Limb (tissue), 2 donors: ENCODE measurements around the gene DIP2A.

ENCODE experiments used
- DNase-seq, 2 donors: peaks; one replicate each; pipeline ENCODE4 v3.0.0-alpha.2; 2016; ENCODE audit errors: extremely low spot score in 2 of 2

The DIP2A gene

DNA sequence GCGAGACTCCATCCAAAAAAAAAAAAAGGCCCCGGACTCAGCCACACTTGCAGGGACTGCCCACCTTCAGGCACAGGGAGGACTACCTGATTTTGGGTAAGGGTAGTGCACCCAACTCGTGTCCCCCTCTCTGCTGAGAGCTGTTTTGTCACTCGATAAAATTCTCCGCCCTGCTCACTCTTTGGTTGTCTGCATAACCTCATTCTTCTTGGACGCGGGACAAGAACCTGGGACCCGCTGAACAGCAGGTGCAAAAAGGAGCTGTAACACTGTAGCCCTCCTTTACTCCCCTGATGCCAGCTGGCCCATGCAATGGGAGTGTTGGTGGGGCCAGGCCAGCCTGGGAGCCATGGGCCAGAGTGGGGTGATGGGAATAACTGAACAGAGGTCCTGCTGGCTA lies 135.6 kb downstream of the DIP2A start:
- DNase-seq = no peak

DNA sequence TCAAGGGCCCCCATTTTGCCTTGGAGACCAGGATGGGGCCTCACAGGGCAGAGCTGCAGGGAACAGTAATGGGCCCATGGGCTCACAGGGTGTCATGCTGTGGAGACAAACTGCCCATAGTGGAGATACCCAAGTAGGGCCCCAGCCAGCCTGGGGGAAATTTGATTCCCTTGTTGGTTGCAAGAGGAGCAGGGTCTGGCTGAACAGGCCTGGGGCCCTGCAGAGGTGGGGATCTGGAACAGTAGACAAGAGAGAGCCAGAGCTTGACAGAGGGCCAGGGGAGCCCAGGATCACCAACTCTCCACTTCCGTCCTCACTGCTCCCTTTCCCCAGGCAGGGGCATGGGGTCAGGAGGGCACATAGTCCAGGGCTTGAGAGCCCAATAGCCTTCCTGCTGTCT lies 137.5 kb downstream of the DIP2A start:
- no peak for DNase-seq

DNA sequence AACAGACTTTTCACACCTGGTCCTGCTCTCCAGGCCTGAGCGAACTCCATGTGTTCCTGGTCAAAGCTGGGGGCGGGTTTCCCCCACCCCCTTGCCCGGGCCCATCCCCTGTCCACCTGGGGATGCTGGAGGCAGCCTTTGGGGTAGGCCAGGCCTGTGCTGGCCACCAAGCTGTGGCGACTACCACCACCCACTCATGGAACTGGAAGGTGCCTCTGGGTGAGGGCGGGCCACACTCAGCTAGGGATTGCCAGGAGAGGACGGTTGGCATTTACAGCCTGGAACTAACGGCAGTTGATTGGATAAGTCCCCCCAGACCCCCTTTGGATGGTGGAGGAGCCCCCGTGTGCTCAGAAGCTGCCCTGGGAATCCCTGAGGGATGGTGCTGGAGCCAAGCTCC lies 138.3 kb downstream of the DIP2A start:
- DNase-seq = no peak

DNA sequence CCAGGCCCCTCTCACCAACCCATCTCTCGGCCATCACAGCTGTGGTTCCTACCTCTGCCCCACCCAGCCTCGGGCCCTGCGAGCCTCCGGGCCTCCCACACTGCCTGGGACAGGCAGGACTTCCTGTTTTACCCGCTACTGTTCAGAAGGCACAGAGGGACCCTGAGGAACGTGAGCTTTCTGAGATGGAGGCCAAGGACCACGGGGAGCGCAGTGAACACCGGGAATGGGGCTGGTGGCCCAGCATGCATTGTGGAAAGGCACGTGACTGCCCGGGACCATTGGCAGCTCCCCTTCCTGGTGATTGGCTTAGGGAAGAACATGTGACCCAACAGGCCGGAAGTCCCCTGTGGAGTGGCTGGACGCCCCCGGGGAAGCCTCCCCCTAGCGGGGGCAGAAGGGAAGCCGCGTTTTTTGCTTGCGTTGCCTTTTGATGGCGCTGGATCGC lies 139.2 kb downstream of the DIP2A start:
- DNase-seq = no peak

DNA sequence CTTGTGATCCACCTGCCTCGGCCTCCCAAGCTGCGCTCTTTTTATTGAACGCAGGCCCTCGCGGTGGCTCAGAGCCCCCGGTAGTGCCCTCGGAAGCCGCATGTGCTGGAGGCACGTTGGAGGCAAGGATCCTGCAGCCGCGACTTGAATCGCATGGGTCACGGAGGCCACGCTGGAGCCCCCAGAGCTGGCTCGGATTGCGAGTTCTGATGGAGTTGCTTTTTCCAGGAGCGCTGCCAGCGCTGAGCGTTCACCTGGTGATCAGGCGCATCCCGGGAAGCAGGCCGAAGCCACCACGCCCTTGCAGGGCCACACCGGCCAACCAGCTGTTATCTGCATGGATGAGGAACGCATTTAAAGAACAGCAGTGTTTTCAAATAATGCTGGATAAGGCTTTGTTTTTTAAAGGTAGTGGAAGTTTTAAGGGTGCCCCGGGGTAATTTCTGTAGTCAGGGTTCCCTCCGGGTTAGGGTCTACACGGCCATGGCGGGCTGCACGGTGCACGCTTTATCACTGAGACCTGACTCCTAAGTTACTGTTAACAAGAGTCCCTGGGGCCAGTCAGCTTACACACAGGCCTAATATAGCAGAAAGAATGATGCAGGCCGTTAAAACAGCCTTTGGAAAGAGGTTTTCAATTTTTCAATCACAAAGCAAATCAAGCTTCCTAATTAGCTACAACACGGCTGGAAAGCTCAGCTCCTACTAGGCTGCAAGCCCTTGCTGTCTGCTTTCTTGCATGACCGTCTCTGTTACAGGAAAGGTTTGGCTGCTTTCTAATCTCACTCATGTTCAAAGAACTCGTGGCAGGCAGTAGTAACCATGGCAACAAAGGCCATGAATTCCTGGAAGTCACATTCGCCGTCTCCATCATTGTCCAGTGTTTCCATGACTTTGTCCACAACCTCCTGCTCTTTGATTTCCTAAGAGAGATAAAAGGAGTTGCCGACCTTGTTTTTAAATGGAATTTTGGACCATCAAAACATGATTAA lies 140.2 kb downstream of the DIP2A start:
- DNase-seq = peak in 1 of 2 donors; percentile 30

DNA sequence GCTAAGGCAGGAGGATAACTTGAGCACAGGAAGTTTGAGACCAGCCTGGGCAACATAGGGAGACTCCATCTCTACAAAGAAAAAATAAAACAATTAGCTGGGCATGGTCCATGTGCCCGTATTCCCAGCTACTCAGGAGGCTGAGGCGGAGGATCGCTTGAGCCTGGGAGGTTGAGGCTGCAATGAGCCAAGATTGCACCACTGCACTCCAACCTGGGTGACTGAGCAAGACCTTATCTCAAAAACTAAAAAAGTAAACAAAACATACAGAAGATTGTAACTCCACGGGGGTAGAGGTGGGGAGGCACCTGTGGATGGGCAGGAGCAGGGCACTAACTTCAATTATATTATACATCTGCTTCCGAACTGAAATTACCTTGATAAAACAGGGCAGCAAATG lies 141.6 kb downstream of the DIP2A start:
- DNase-seq = no peak

DNA sequence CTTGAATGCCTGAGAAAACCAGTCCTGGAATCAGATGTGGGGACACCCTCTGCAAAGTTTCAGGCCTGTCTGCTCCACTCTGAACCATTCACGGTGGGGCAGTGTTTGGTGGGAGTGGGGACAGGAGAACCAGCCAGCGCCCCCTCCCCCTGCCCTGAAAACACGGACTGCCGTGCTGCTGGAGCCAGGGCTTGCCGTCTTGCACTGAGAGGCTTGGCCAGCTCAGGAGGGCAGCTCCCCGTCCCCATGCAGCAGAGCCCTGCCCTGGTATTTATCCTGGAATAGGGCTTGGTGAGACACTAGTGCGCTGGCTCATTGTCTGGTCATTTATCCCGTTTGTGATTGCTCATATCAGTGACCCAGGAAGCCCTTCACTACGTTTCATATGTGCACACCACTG lies 142.3 kb downstream of the DIP2A start:
- DNase-seq = no peak

DNA sequence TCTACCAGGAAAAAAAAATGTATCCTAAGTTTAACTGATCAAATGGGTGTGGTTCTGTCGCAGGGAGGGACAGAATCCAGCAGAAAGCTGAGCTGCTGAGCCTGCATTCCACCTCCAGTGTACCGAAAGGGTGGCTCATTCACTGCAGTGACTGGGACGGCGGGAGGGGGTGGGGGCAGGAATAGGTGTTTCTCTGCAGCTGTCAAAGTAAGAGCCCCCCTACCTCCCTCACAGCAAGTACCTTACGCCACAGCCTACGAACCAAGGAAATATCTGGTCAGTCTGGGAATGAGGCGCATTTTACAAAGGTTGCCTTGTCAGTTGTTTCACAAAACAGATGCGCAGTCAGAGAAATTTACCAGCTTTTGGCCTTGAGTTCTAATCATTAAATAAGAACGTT lies 144.5 kb downstream of the DIP2A start:
- DNase-seq = peak in 1 of 2 donors; percentile 28

DNA sequence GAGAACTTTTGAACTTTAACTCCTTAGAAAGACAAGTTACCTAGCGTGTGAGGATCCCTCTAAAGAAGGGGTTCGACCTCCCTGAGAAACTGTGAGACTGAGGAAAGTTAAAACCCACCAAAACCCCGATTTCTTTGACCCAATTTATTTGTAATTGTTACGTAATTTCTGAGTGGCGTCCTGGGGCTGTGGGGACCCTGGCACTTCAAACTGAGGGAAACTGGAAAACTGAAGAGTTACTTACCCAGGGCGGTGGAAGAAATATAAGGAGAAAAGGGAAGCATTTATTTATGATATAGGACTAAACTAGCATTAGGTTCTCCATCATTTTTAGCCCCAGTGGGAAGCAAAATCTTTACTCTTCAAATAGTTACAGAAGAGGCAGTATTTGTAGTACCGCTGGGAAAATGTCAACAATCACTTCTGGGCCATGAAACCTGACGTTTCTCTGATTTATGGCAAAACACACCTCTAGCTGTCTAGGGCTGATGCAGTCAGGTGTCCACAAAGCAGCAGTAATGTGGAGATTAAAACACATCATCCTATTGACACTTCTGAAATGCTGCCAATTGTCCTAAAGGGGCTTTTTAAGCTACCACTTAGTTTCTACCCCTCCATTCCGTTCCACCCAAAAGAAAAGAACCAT lies 145.8 kb downstream of the DIP2A start:
- DNase-seq = no peak

DNA sequence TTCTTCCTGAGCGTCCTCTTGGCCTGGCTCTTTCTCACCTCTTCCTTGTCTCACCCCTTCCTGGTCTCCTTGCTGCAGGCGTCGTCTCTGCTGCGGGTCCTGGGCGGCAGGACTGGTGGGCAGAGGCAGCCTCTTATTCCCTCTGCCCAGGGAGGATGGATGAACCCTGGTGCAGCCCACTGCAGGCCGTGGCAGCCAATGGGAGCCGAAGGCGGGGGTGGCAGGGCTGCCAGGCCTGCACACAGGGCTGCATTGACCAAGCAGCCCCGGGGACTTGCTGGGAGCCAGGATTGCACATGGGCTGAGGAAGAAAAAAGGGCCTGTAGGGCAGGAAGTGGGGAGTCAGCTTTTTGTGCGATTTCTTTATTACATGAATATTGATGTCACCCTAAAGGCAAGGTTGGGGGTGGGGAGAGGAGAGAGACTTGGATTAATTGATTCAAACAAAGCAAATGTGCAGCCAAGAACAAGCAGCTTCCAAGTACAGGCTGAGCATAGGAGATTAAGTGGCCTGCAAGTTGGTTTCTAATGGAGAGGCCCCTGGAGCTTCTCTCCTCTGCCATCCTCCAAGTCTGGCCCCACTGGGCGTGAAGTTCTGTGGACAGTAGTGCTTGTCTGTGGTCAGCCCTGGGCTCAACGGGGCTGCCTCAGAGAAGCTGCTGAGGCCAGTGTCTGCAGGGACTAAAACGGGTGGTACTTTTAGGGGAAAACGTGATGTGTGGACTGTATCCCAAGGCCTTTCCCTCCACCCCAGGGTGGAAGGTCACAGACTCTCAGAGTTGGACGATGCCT lies 146.5 kb downstream of the DIP2A start, which contains the start of gene S100B:
Gene S100B (minus strand): TSS at position 108 of the 792 bp plus-strand sequence. CDS start 2,667 bp downstream, outside the sequence.
- peak; percentile 20 to 73 for DNase-seq

DNA sequence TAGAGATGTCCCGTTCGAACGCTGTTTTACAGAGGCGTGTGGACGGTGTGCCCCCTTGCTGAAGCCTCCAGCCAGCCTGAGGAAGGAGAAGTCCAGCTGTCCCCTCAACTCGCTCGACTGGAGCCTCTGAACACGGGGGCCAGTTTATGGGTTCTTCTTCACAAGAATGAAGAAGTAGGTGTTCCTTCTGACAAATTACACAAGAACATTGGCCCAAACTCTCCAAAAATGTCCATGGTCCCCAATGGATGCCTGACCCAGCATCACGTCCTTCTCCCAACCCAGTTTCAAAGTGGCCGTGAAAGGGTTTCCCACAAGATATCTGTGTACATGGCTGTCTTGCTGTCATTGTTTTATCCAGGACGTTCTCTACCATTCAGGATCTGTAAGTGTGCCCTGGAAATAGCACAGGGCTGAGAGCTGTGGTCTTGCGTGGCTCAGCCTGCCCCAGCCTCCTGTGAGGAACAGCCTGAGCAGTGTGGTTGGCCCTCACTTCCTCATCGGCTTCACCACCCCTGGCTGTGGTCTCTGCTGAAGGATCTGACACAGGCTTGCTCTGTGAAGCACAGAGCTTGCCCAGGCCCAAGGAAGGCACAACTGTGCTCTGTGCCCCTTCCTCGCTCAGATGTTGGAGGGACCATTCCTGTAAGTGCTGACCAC lies 147.2 kb downstream of the DIP2A start:
- no peak for DNase-seq

DNA sequence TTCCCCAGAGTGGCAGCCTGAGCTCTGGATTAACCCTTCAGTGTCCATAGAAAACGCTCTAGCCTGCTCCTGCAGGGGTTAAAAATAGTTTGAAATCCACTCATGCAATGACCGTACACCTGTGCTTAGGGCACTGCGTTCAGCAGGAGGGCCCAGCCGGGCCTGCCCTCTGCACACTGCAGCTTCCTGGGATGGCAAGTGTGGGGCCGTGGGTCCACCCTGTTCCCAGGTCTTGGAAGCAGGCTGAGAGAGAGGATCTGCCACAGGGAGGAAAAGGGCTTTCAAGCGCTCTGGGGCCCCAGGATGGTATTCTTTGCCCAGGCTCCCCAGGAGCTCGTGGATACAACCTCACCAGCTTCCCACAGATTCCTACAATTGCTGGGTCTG lies 147.7 kb downstream of the DIP2A start:
- DNase-seq = no peak

DNA sequence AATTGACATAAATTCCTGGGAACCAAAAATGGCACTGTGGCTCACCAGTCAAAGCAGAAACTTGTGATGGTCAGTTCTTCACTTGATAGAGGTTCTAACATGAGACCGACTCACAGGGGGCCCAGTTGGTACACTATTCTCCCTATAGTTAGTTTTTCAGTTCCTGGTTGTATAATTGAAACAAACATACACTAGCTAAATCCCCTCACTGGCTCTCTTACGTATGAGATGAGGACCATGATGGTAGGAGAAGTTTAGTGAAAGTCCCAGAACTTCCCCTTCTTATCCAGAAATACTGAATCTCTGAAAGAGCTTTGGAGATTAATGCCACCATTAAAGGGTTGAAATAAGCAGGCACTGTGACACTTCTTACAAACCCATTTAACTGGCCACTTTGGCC lies 148.9 kb downstream of the DIP2A start:
- no peak for DNase-seq

DNA sequence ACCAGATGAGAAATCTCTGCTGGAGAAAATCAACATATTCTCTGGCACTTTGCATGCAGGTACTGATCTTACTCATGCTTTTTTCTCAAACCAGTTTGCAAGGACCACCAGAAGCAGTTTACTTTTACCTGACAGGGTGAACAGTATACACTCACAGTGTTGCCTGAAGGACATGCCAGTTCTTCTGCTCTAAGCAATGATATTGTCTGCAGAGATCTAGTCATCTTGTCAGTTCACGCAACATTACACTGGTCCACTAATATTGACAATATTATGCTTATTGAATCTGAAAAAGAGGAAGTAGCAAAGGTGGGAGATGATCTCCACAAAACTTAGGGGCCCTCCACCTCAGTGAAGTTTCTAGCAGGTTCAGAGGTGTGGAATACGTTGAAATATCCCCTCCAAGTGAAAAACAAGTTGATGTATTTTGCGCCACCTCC lies 150.0 kb downstream of the DIP2A start:
- DNase-seq = no peak

DNA sequence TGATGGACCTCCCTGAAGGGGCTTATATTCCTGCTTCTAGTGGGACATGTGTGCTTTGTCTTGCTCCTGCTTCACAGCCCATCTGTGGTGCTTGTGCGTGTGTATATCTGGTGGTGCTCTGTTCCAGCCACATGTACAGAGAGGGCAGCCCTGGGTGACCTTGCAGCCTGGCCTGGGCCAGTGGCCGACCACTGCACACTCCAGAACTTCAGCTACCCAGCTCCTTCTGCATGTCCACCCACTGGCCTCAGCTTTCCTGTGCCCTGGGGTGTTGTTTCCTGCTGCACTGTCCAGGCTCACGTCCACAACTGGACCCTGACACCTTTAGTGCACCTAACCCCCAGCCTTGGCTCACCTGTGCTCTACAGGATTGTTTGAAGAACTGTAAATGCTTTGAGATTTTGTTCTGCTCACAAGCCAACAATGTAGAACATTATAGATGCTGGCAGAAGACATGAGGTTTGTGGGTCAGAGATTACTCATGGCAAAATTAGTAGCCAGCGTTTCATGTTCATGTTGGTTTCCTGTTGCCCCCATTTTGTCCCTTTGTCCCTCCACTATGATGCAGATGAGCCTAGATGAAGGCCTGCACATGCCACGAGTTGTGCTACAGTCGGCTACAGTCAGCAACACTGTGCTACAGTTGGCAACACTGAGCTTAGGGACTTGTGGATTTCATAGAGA lies 151.5 kb downstream of the DIP2A start:
- no peak for DNase-seq

DNA sequence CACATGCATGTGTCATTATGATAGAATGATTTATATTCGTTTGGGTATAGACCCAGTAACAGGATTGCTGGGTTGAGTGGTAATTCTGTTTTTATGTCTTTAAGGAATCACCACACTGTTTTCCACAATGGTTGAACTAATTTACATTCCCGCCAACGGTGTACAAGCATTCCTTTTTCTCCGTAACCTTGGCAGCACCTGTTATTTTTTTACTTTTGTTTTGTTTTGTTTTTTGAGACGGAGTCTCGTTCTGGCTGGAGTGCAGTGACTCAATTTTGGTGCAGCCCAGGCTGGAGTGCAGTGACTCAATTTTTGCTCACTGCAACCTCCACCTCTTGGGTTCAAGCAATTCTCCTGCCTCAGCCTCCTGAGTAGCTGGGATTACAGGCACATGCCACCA lies 154.7 kb downstream of the DIP2A start:
- no peak for DNase-seq

DNA sequence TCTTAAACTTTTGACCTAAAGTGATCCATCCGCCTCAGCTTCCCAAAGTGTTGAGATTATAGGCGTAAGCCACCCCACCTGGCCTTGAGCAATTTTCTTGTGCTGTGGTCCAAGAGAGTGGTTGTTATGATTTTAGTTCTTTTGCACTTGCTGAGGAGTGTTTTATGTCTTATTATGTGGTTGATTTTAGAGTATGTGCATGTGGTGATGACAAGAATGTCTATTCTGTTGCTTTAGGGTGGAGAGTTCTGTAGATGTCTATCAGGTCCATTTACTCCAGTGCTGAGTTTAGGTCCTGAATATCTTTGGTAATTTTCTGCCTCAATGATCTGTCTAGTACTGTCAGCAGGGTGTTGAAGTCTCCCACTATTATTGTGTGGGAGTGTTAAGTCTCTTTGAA lies 157.4 kb downstream of the DIP2A start:
- no peak for DNase-seq

DNA sequence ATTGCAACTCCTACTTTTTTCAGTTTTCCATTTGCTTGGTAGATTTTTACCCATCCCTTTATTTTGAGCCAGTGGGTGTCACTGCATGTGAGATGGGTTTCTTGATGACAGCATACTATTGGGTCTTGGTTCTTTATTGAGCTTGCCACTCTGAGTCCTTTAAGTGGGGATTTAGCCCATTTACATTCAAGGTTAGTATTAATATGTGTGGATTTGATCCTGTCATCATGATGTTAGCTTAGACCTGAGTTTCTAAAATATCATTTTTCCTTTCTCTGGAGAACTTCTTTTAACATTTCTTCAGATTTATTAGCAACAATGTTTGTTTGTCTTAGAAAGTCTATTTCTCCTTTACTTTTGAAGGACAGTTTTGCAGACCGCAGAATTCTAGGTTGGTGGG lies 158.0 kb downstream of the DIP2A start:
- no peak for DNase-seq

DNA sequence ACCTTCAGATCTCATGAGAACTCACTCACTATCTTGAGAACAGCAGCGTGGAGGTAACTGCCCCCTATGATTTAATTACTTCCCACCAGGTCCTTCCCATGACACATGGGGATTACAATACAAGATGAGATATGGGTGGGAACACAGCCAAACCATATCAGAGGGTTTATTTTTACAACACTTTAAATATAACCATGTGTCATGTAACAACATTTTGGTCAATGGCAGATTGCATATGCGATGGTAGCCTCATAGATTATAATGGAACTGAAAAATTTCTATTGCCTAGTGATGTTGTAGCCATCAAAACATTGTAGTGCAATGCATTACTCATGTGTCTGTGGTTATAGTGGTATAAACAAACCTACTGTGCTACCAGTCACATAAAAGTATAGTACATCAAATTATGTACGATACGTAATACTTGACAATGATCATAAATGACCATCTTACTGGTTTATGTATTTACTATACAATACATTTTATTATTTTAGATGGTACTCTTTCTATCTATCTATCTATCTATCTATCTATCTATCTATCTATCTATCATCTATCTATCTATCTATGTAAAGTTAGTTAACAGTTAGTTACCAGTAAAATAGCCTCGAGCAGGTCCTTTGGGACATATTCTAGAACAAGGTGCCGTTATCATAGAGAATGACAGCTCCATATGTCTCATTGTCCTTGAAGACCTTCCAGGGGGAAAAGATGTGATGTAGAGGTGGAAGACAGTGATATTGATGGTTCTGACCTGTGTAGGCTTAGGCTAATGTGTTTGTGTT lies 158.8 kb downstream of the DIP2A start:
- DNase-seq = no peak
